Forelimb muscle (tissue), 1 donor: ENCODE data around the gene ARMC12. TPM values are rescaled to one million over a fixed set of nuclear protein-coding genes. Genes with fewer than 3 reads are reported as not detected.
A peak's percentile ranks its signal among the peaks of the same experiment; 100 is the strongest.
"Not testable (repeated sequence)": the region's sequence is repeated elsewhere in the genome, so short reads cannot be mapped to it uniquely, and the experiment has no call there.

Experiments
- DNase-seq: peaks from one replicate; pipeline ENCODE4 v3.0.0-alpha.2; 2013; ENCODE audit warnings: low read depth
- polyA plus RNA-seq: library from polyadenylated mRNA; unstranded; fragments of 120-200 nt; gene quantifications from one replicate; pipeline ENCODE4 v1.2.1, GENCODE V29; 2013; ENCODE audit not compliant: insufficient read length

ARMC12 gene
- polyA plus RNA-seq, 1 donor: 0.96 TPM

- not testable (repeated sequence) for DNase-seq
Measured at GRCh38 chr6:35734319-35734718, 2.5 kb upstream of the ARMC12 start.

- DNase-seq: no peak
Measured at GRCh38 chr6:35735452-35735851, 1.4 kb upstream of the ARMC12 start.

- DNase-seq: no peak
Measured at GRCh38 chr6:35736253-35736894, 458 bp upstream of the ARMC12 start.

- DNase-seq: peak; percentile 73
Measured at GRCh38 chr6:35737413-35738211, 780 bp downstream of the ARMC12 start.

- DNase-seq: no peak
Measured at GRCh38 chr6:35739645-35740524, 3.1 kb downstream of the ARMC12 start.

GRCh38 chr6:35742842-35743241, 6.0 kb downstream of the ARMC12 start:
- DNase-seq: no peak

GRCh38 chr6:35745509-35745908, 8.7 kb downstream of the ARMC12 start:
- no peak for DNase-seq

- no peak for DNase-seq
Measured at GRCh38 chr6:35746516-35746915, 9.7 kb downstream of the ARMC12 start.

- no peak for DNase-seq
Measured at GRCh38 chr6:35747877-35748276, 11.0 kb downstream of the ARMC12 start.

GRCh38 chr6:35750557-35750956, 13.7 kb downstream of the ARMC12 start:
- DNase-seq: no peak

- DNase-seq: no peak
Measured at GRCh38 chr6:35751594-35751993, 14.8 kb downstream of the ARMC12 start.

GRCh38 chr6:35752330-35752729, 15.5 kb downstream of the ARMC12 start:
- DNase-seq: no peak

GRCh38 chr6:35754452-35755277, 17.8 kb downstream of the ARMC12 start:
- no peak for DNase-seq

- DNase-seq: no peak
Measured at GRCh38 chr6:35755278-35755924, 18.6 kb downstream of the ARMC12 start.

- no peak for DNase-seq
Measured at GRCh38 chr6:35757456-35758123, 20.8 kb downstream of the ARMC12 start.

GRCh38 chr6:35759426-35759825, 22.6 kb downstream of the ARMC12 start:
- no peak for DNase-seq

GRCh38 chr6:35765739-35766138, 28.9 kb downstream of the ARMC12 start:
- no peak for DNase-seq

GRCh38 chr6:35769211-35769610, 32.4 kb downstream of the ARMC12 start:
- no peak for DNase-seq

GRCh38 chr6:35771343-35771627, 34.5 kb downstream of the ARMC12 start:
- DNase-seq: no peak

GRCh38 chr6:35774116-35774794, 37.4 kb downstream of the ARMC12 start:
- no peak for DNase-seq
